SK-N-MC (cell line): ENCODE results near the gene RBL1.
"Not testable (repeated sequence)": the region's sequence is repeated elsewhere in the genome, so short reads cannot be mapped to it uniquely, and the experiment has no call there.

Experiments
- EZH2 ChIP-seq: fragments of 200-600 bp; sonication (generic); IDR thresholded peaks from one replicate; pipeline ENCODE4 v1.6.1; 2017; ENCODE audit warnings: antibody characterized with exemption
- POLR2AphosphoS5 ChIP-seq: IDR thresholded peaks from 2 replicates; pipeline ENCODE4 v1.6.1; 2012; ENCODE audit warnings: mild to moderate bottlenecking, low read depth, low read length, borderline replicate concordance

- TF ChIP-seq POLR2AphosphoS5, EZH2: not testable (repeated sequence)
Observed at GRCh38 chr20:37126290-37126689, 30.5 kb upstream of the RBL1 start.
